Measurements from ENCODE around the gene GBX2. TPM values are rescaled to one million over a fixed set of nuclear protein-coding genes. Genes with fewer than 3 reads are reported as not detected.

Gene GBX2
- total and polyA plus RNA-seq, 2 of the 8 experiments (the other 6 are each of a cell fraction or from before 2014, with no cell fraction given), result 0.38 to 0.89 TPM

DNA sequence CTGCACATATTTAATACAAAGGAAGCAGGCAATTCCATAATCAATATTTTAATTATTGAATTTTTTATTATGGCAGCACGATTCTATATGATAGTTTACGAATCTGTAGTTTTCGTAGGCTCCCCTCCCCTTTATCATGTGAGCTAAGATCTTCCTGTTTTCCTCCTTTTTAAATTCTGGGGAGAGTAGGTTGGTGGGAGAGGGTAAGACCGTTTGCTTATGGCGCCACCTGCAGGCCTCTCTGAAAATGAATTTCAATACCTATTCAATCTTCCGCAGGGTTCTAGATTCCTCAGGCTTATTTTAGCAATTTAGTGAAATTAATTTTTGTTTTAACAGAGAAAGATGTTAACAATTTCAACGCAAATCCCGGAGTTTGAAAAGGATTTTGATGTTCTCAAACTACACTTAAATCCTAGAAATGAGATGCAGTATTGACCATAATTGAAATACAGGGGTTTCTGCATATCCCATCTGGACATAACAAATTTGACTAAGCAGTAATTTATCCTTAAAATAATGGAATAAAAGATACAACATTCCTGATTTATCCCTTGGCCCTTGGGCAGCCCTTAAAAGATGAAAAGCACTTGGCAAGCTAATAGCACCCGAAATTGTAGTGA, 12.8 kb upstream of the GBX2 start:
- FAIRE-seq (peak; percentile 68), DNase-seq (ENCODE audit: low read depth in 1 of 2, low spot score in 2 of 2) (peak in 1 of 2 experiments; percentile 84)
- ChIA-PET POLR2A (ENCODE audit: partially characterized antibody) (interaction anchor here (1.1 kb wide), 1 partner anchor 29 kb away, joined by 4 read pairs; no protein-coding TSS in a partner anchor), CTCF (ENCODE audit: partially characterized antibody) (interaction anchor here (0.6 to 9.4 kb wide), 42 partner anchors 11 to 994 kb away, joined by 3 to 87 read pairs (median 4); no protein-coding TSS in a partner anchor)
- Histone ChIP-seq H3K56ac (replicated peaks; ENCODE audit: insufficient read length, low read depth, low read length) (no peak overlapping the region), H4K91ac (replicated peaks; ENCODE audit: insufficient read length, low read length) (no peak overlapping the region), H4K5ac (ENCODE audit: insufficient read length, low read depth, low read length) (no peak overlapping the region), H2BK120ac (replicated peaks; ENCODE audit: low read depth, low read length) (no peak overlapping the region), H4K20me1 (replicated peaks in 1 of 2; ENCODE audit: control insufficient read depth in 1 of 2, insufficient read depth in 2 of 2, low read length in 2 of 2) (no peaks in the 10 kb centered on the region), H3K9me3 (ENCODE audit: insufficient read depth in 2 of 2, low read depth in 1 of 2, low read length in 1 of 2) (peaks cover 7 to 8% of the 10 kb centered on the region in 2 experiments; a peak in 3 of 4 replicates), H3K4me1 (replicated peaks in 1 of 4; ENCODE audit: control insufficient read depth in 3 of 4, insufficient read depth in 4 of 4, low read length in 3 of 4) (peaks cover 0 to 3% (median 0%) of the 10 kb centered on the region in 4 experiments; a peak in 4 of 7 replicates), H3K14ac (ENCODE audit: insufficient read length) (no peak overlapping the region), H2BK12ac (ENCODE audit: low read depth, low read length) (no peak overlapping the region), H3K23me2 (ENCODE audit: low read depth, low read length) (peaks cover 8% of the 10 kb centered on the region; the same call in 1 of the 2 replicates), H3K4me2 (ENCODE audit: insufficient read depth in 1 of 2, low read depth in 2 of 2, low read length in 2 of 2) (no peak overlapping the region; a peak in 1 of 4 replicates), H2BK5ac (ENCODE audit: low read depth, low read length) (no peak overlapping the region), H3K27me3 (replicated peaks in 1 of 4; ENCODE audit: control insufficient read depth in 3 of 4, extremely low read depth in 1 of 4, insufficient read depth in 3 of 4, low read length in 3 of 4) (peaks cover 13 to 39% (median 31%) of the 10 kb centered on the region in 4 experiments), H3K4me3 (ENCODE audit: extremely low read depth in 1 of 4, insufficient read depth in 2 of 4, low read depth in 3 of 4, low read length in 4 of 4) (no peak overlapping the region), H3K79me2 (ENCODE audit: control insufficient read depth in 1 of 2, insufficient read depth in 2 of 2, low read length in 2 of 2) (no peaks in the 10 kb centered on the region), H3K18ac (ENCODE audit: extremely low read depth, low read length) (no peak overlapping the region), H2BK15ac (ENCODE audit: low read length) (no peak overlapping the region), H3K36me3 (ENCODE audit: control insufficient read depth in 2 of 4, insufficient read depth in 4 of 4, low read length in 3 of 4) (no peaks in the 10 kb centered on the region), H2AK5ac (ENCODE audit: low read depth, low read length) (no peak overlapping the region), H4K8ac (ENCODE audit: extremely low read depth, insufficient read depth, low read length) (no peak overlapping the region), H3K27ac (ENCODE audit: low read depth, low read length) (no peak overlapping the region), H3K4ac (replicated peaks; ENCODE audit: insufficient read length, low read depth, low read length) (no peak overlapping the region), H3K79me1 (ENCODE audit: low read depth, low read length) (no peaks in the 10 kb centered on the region), H3K9ac (replicated peaks in 1 of 4; ENCODE audit: extremely low read depth in 1 of 4, low read depth in 3 of 4, low read length in 3 of 4) (no peak overlapping the region), H3K23ac (ENCODE audit: insufficient read length) (no peak overlapping the region), H2BK20ac (ENCODE audit: low read length) (no peak overlapping the region), H2AFZ (ENCODE audit: low read length) (no peak overlapping the region)
- WGBS, 2 experiments (ENCODE audit: extremely low coverage in 1 of 2, insufficient coverage in 1 of 2, insufficient read length in 1 of 2, insufficient replicate concordance in 2 of 2, low coverage in 1 of 2, low lambda C conversion rate in 2 of 2, missing lambda C conversion rate in 1 of 2), result 22% methylated on average over 9 of the region's 9 CpGs; no CpG with 5 or more reads in 1 of the 2 experiments
- no peak for TF ChIP-seq SIN3A (conservative IDR thresholded peaks at IDR 0.05 in 1 of 2, IDR thresholded peaks at IDR 0.05 in 1 of 2; ENCODE audit: low read depth in 1 of 2, low read length in 2 of 2)
- no peak for TF ChIP-seq NANOG (IDR thresholded peaks at IDR 0.05; ENCODE audit: insufficient read depth, low read depth, low read length, poor library complexity, severe bottlenecking)
- no peak for TF ChIP-seq POLR2A (IDR thresholded peaks at IDR 0.05; ENCODE audit: control extremely low read depth in 1 of 2, low read depth in 2 of 2, low read length in 2 of 2)
- 0 out of 2 replicates have a peak, but pooled peaks have one; percentile 43 for TF ChIP-seq POU5F1 (IDR thresholded peaks at IDR 0.05; ENCODE audit: low read depth, low read length)
- TF ChIP-seq, protein P1, sequence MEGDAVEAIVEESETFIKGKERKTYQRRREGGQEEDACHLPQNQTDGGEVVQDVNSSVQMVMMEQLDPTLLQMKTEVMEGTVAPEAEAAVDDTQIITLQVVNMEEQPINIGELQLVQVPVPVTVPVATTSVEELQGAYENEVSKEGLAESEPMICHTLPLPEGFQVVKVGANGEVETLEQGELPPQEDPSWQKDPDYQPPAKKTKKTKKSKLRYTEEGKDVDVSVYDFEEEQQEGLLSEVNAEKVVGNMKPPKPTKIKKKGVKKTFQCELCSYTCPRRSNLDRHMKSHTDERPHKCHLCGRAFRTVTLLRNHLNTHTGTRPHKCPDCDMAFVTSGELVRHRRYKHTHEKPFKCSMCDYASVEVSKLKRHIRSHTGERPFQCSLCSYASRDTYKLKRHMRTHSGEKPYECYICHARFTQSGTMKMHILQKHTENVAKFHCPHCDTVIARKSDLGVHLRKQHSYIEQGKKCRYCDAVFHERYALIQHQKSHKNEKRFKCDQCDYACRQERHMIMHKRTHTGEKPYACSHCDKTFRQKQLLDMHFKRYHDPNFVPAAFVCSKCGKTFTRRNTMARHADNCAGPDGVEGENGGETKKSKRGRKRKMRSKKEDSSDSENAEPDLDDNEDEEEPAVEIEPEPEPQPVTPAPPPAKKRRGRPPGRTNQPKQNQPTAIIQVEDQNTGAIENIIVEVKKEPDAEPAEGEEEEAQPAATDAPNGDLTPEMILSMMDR (IDR thresholded peaks at IDR 0.05; ENCODE audit: control extremely low read depth in 1 of 3, insufficient read depth in 1 of 3, low read depth in 1 of 3, low read length in 3 of 3), result peak; percentile 34 to 72 (median 65)
- TF ChIP-seq RAD21 (IDR thresholded peaks at IDR 0.05 in 1 of 2, conservative IDR thresholded peaks at IDR 0.05 in 1 of 2; ENCODE audit: low read depth in 2 of 2, low read length in 2 of 2), result peak; percentile 88 to 91
- TF ChIP-seq POLR2AphosphoS5 (IDR thresholded peaks at IDR 0.05; ENCODE audit: low read depth, low read length), result no peak
- TF ChIP-seq YY1 (IDR thresholded peaks at IDR 0.05; ENCODE audit: low read depth, low read length), result no peak
- no peak for TF ChIP-seq CREB1 (IDR thresholded peaks at IDR 0.05)

Data from H1 (cell line).